ENCODE data around the gene NRAS.
"Not testable (repeated sequence)": the region's sequence is repeated elsewhere in the genome, so short reads cannot be mapped to it uniquely, and the experiment has no call there.

Gene NRAS

GRCh38 chr1:114716304-114717170, at the start of gene NRAS:
Gene NRAS, minus strand, starts transcription at chr1:114716771. Its CDS starts 611 bp downstream, at chr1:114716160.
- FAIRE-seq, result no peak

- FAIRE-seq, result no peak
These were observed 48.1 kb upstream of the NRAS start for GRCh38 chr1:114764689-114765088.

- no peak for FAIRE-seq
These were observed 41.8 kb upstream of the NRAS start for GRCh38 chr1:114758256-114758832.

- FAIRE-seq, result peak; percentile 92
These were observed 41.1 kb upstream of the NRAS start, which contains the start of gene CSDE1 for GRCh38 chr1:114757455-114758255. Gene CSDE1, minus strand, starts transcription at chr1:114757984. Its CDS starts 18,094 bp downstream, at chr1:114739890.

- FAIRE-seq, result no peak
These were observed 40.4 kb upstream of the NRAS start for GRCh38 chr1:114756949-114757454.

- no peak for FAIRE-seq
These were observed 39.7 kb upstream of the NRAS start for GRCh38 chr1:114756009-114756892.

GRCh38 chr1:114755006-114755931, 38.7 kb upstream of the NRAS start:
- FAIRE-seq, result no peak

GRCh38 chr1:114753702-114754101, 37.1 kb upstream of the NRAS start:
- FAIRE-seq, result not testable (repeated sequence)

GRCh38 chr1:114753143-114753542, 36.6 kb upstream of the NRAS start:
- FAIRE-seq, result no peak

- FAIRE-seq, result no peak
These were observed 34.2 kb upstream of the NRAS start for GRCh38 chr1:114750780-114751179.

- no peak for FAIRE-seq
These were observed 33.3 kb upstream of the NRAS start for GRCh38 chr1:114749835-114750234.

- FAIRE-seq, result no peak
These were observed 30.0 kb upstream of the NRAS start for GRCh38 chr1:114746450-114747121.

- FAIRE-seq, result no peak
These were observed 28.7 kb upstream of the NRAS start for GRCh38 chr1:114745291-114745690.

- FAIRE-seq, result no peak
These were observed 25.6 kb upstream of the NRAS start for GRCh38 chr1:114741963-114742746.

- FAIRE-seq, result no peak
These were observed 23.8 kb upstream of the NRAS start for GRCh38 chr1:114740331-114740730.

- no peak for FAIRE-seq
These were observed 20.8 kb upstream of the NRAS start for GRCh38 chr1:114737314-114737849.

- FAIRE-seq, result no peak
These were observed 18.9 kb upstream of the NRAS start for GRCh38 chr1:114735479-114735878.

- FAIRE-seq, result no peak
These were observed 13.2 kb upstream of the NRAS start for GRCh38 chr1:114729782-114730181.

- no peak for FAIRE-seq
These were observed 12.0 kb upstream of the NRAS start for GRCh38 chr1:114728553-114728952.

Data from A204.1 (cell line).